ENCODE measurements around the gene TAS1R3.
"Not testable (repeated sequence)": the region's sequence is repeated elsewhere in the genome, so short reads cannot be mapped to it uniquely, and the experiment has no call there.

TAS1R3 gene

GRCh38 chr1:1354271-1355247 lies 23.5 kb downstream of the TAS1R3 start:
- DNase-seq, result no peak

DNA sequence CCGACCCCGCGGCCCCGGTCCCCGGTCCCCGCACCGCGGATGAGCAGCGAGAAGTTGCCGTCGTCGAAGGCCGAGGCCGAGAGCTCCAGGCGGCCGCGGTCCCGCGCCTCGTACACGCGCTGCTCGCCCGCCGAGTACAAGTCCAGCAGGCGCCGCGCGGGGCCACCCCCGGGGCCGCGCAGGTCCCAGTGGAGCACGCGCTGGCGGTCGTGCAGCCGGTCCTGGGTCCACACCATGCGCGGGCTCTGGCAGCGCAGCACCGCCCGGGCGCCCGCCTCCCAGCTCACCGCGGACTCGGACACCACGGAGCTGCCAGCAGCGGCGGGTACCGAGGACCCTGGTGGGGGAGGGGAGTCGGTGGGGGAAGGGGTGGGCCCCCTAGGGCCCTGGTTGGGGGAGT lies 24.3 kb downstream of the TAS1R3 start:
- DNase-seq, result no peak

DNA sequence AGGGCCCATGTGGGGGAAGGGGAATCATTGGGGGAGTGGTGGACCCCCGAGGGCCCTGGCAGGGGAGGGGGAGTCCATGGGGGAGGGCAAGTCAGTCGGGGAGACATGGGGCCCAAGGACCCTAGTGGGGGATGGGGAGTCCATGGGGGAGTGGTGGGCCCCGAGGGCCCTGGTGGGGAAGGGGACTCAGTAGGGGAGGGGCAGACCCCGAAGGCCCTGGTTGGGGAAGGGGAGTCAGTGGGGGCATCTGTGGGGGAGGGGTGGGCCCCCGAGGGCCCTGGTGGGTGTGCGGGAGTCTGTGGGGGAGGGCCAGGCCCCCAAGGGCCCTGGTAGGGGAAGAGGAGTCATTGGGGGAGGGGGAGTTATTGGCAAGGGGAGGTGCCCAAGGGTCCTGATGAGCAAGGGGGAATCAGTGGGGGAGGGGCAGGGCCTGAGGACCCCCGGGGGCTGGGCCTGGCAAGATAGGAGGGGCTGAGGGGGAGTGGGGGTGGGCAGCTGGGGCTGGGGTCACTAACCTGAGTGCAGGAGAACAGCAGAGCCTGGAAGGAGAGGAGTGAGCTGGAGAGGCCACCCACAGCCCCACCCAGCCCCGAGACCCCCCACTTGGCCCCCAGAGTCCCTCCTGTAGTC lies 25.2 kb downstream of the TAS1R3 start:
- DNase-seq, result no peak

- DNase-seq, result no peak
These were observed 25.8 kb downstream of the TAS1R3 start for GRCh38 chr1:1356796-1357401.

DNA sequence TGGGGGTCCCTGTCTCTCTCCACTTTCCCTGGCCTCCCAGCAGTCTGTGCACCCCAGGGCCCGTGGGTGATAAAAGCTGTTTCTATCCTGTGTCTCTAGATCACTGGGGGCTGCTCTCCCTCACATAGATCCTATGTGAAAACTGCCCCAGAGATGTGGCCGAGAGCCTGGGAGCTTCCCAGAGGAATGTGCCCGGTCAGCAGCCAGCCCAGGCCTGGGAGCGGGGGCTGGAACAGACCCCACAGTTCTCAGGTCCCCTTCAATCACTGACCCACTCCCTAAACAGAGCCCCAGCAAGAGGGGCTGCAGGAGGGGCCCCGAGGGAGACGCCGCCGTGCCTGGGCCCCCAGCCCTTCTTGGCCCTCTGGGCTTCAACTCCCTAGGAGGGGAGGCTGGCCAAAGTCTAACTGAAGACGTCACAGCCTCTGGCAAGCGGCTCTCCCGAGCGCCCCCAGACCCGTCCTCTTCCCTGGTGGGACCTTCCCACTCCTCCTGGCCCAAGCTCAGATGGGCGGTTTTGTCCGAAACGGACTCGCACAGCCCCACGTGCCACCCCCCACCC lies 26.9 kb downstream of the TAS1R3 start:
- DNase-seq, result no peak

DNA sequence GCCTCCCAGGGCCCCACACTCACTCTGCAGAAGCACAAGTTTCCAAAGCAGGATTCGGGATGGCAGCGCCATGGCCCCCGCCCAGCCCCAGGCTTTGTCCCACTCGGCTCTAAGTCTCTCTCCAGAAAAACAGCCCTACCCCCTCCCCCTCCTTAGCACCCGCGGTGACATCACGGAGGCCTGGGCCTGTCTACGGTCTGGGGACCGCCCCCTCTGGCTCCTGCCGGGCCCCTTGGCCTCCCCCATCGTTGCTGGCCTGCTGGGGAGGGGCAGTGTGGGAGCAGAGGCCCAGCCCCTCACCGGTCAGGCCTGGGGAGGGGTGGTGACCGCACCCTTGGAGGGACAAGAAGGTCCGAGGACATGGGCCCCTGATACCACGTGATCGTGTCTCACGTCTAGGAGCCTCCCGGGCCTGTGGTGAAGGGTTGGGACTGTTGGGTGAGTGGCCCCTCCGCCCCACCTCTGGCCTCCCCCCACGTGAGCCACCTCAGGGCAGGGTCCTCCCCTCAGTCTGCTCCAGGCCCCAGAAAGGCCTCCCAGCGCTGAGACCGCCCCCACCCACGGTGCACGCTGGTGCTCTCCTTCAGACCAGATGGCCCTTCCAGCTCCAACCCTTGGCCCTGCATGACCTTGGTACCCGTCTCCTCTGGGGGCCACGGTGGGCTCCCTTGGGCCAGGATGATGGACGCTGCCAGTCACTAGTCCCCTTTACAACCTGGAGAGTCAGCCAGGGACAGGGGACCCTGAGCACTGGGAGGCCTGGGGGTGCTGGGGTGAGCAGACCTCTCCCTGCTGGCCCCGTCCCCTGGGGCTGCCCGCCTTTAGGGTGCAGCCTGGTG lies 27.6 kb downstream of the TAS1R3 start, which contains the start of gene MXRA8:
Gene MXRA8, minus strand, starts transcription at position 123 of the 839 bp plus-strand sequence. Its CDS starts 51 bp downstream, at position 72.
- DNase-seq, result no peak

DNA sequence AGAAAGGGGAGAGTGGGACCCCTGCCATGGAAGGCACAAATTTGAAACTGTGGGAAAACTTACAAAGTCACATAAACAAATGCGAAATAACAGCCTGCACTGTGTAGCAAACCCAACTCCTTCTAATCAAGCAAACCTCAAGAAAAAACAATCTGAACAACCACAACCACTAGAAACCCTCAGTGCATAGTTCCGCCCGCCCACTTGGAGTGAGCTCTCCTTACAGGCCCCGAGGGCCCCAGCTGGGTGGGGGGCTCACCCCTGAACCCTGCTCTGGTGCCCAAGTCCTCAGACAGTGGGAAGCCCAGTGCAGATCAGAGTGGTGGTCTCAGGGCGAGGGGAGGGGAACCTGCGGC lies 28.2 kb downstream of the TAS1R3 start:
- DNase-seq, result no peak

GRCh38 chr1:1359664-1360468 lies 28.8 kb downstream of the TAS1R3 start:
- DNase-seq, result no peak

DNA sequence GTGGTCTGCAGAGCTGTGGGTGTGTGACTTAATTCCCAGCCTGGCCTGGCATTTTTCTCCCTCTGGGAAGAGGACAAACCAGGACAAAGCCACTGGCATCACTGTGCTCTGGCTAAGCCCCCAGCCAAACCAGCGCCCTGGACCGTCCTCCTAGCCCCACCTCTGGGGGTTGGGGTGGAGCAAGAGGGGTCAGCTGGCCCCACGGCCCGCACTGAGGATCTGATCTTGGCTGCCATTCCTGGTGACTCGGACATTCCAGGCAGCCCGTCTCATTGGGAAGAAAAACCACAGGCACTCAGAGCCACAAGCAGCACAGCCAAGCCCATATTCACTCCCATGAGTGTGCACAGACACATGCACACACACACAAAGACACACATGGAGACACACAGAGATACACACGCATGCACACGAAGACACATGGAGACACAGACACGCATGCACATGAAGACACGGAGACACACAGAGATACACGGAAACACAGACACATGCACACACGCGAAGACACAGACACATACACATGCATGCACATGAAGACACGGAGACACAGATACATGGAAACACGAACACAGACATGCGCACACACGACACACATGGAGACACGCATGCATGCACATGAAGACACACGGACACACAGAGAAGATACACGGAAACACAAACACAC lies 29.6 kb downstream of the TAS1R3 start:
- no peak for DNase-seq

DNA sequence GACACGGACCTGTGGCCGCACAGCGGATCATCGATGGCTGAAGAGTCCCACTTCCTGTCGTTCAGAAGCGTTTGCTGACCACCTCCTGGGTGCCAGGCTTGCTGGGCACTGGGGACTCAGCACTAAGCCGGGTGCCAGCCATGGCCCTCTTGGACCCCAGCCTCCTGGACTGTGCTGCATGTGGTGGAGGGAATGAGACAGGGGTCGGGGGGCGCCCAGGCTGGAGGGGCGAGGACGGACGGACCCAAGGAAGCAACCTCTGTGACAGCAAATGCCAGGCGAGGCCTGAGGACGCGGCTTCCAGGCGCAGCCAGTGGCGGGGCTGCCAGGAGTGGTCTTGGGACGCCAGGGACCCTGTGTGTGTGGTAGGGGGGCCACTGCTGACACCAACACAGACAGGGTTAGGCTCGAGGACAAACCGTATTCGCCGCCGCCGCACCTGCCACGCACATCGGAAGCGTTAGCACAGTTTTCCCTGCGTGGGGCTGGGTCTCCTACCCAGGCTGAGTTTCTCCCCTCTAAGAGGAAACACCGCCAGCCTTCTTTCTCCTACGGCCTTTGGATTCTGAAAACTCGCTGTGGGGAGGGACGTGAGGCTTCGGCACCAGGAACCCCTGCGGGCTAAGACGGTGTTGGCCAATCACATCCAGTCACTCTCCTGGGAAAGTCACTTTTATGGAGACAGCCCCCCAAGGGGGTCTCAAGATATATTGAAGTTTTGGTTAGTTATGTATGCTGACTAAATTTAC lies 30.3 kb downstream of the TAS1R3 start:
- no peak for DNase-seq

GRCh38 chr1:1361982-1362423 lies 30.9 kb downstream of the TAS1R3 start:
- no peak for DNase-seq

GRCh38 chr1:1364266-1364665 lies 33.2 kb downstream of the TAS1R3 start:
- DNase-seq, result no peak

- DNase-seq, result no peak
These were observed 35.0 kb downstream of the TAS1R3 start for GRCh38 chr1:1365875-1366698.

DNA sequence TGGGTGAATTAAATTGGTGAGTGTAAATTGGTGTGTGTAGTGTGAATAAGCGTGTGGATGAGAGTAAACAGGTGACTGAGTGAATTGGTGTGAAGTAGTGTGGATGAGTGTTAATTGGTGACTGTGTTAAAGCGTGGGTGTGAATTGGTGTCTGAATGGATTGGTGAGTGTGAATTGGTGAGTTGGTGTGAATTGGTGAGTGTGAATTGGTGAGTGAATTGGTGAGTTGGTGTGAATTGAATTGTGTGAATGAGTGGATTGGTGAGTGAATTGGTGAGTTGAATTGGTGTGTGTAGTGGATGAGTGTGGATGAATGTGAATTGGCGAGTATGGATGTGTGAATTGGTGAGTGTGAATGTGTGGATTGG lies 35.6 kb downstream of the TAS1R3 start:
- DNase-seq, result no peak

DNA sequence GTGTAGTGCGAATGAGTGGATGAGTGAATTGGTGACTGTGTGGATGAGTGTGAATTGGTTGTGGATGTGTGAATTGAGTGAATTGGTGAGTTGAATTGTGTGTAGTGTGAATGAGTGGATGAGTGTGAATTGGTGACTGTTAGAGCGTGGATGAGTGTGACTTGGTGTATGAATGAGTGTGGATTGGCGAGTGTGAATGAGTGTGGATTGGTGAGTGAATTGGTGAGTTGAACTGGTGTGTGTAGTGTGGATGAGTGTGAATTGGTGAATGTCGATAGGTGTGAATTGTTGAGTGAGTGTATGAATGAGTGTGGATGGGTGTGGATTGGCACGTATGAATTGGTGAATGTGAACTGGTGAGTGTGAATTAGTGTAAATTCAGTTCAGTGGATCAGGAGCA lies 36.2 kb downstream of the TAS1R3 start:
- no peak for DNase-seq

- not testable (repeated sequence) for DNase-seq
These were observed 39.0 kb downstream of the TAS1R3 start for GRCh38 chr1:1370094-1370493.

GRCh38 chr1:1370771-1371300 lies 39.8 kb downstream of the TAS1R3 start:
- DNase-seq, result no peak

- DNase-seq, result no peak
These were observed 40.3 kb downstream of the TAS1R3 start for GRCh38 chr1:1371364-1371745.

Data from SHP77 treated with DMSO at 0.1 percent for 48 hours (cell line).